CD4-positive, alpha-beta T cell treated with Interleukin-15 for 4 hours (primary cell): Measurements from ENCODE around the gene OR2M5.

ENCODE experiments used
- DNase-seq: peaks from one replicate; pipeline ENCODE4 v3.0.0-alpha.2; 2020; ENCODE audit warnings: low spot score

Gene OR2M5

GRCh38 chr1:248144513-248145198 is at the start of gene OR2M5:
OR2M5 (plus strand) TSS chr1:248145148; CDS start chr1:248145148, 0 bp downstream.
- no peak for DNase-seq

- DNase-seq = no peak
Observed at GRCh38 chr1:248098529-248098928, 46.4 kb upstream of the OR2M5 start.

- DNase-seq = no peak
Observed at GRCh38 chr1:248102847-248103246, 42.1 kb upstream of the OR2M5 start.

- no peak for DNase-seq
Observed at GRCh38 chr1:248111157-248111556, 33.8 kb upstream of the OR2M5 start.

- DNase-seq = no peak
Observed at GRCh38 chr1:248114890-248115289, 30.1 kb upstream of the OR2M5 start.

GRCh38 chr1:248127653-248128052 is 17.3 kb upstream of the OR2M5 start:
- DNase-seq = no peak

GRCh38 chr1:248136811-248137210 is 8.1 kb upstream of the OR2M5 start:
- DNase-seq = no peak

- DNase-seq = no peak
Observed at GRCh38 chr1:248140846-248141245, 4.1 kb upstream of the OR2M5 start.

GRCh38 chr1:248143311-248143710 is 1.6 kb upstream of the OR2M5 start:
- DNase-seq = no peak

- no peak for DNase-seq
Observed at GRCh38 chr1:248152056-248152827, 7.3 kb downstream of the OR2M5 start.

GRCh38 chr1:248155927-248156326 is 11.0 kb downstream of the OR2M5 start:
- no peak for DNase-seq

- no peak for DNase-seq
Observed at GRCh38 chr1:248158758-248159157, 13.8 kb downstream of the OR2M5 start.

GRCh38 chr1:248164031-248164430 is 19.1 kb downstream of the OR2M5 start:
- no peak for DNase-seq

GRCh38 chr1:248165186-248165585 is 20.2 kb downstream of the OR2M5 start:
- DNase-seq = no peak

- no peak for DNase-seq
Observed at GRCh38 chr1:248174521-248174920, 29.6 kb downstream of the OR2M5 start, which contains the start of gene OR2M2. OR2M2 (plus strand) TSS chr1:248174821; CDS start chr1:248179986, 5,165 bp downstream.

- DNase-seq = no peak
Observed at GRCh38 chr1:248183996-248184395, 39.0 kb downstream of the OR2M5 start.

- no peak for DNase-seq
Observed at GRCh38 chr1:248187363-248187762, 42.4 kb downstream of the OR2M5 start.

GRCh38 chr1:248189026-248189425 is 44.1 kb downstream of the OR2M5 start:
- no peak for DNase-seq

GRCh38 chr1:248194117-248194516 is 49.2 kb downstream of the OR2M5 start:
- DNase-seq = no peak
